Tibial artery (tissue), 4 donors: ENCODE measurements around the gene SLC29A3.
"Not testable (repeated sequence)": the region's sequence is repeated elsewhere in the genome, so short reads cannot be mapped to it uniquely, and the experiment has no call there.

Source experiments
- DNase-seq, 2 donors: peaks; one replicate each; pipeline ENCODE4 v3.0.0-alpha.2; 2019
- H3K27ac ChIP-seq, 2 donors: fragments of 200-600 bp; sonication (generic) in 1 of 2; 1 replicate in 1 of 2; 2 replicates in 1 of 2; pipeline ENCODE4 v1.5.1; 2018 to 2019; ENCODE audit warnings: mild to moderate bottlenecking in 1 of 2
- H3K27me3 ChIP-seq, 2 donors: fragments of 200-600 bp; sonication (generic) in 1 of 2; one replicate each; pipeline versions ENCODE4 v1.5.1 to v1.6.0; 2016 to 2019
- H3K36me3 ChIP-seq, 3 donors: fragments of 200-600 bp; sonication (generic) in 2 of 3; one replicate each; pipeline ENCODE4 v1.5.1; 2016 to 2019; ENCODE audit warnings: mild to moderate bottlenecking in 2 of 3
- H3K4me1 ChIP-seq, 4 donors: fragments of 200-600 bp; sonication (generic) in 2 of 4; 1 replicate in 3 of 4; 2 replicates in 1 of 4; pipeline ENCODE4 v1.5.1; 2016 to 2019
- H3K4me3 ChIP-seq, 2 donors: fragments of 200-600 bp; sonication (generic) in 1 of 2; 1 replicate in 1 of 2; 2 replicates in 1 of 2; pipeline ENCODE4 v1.5.1; 2018 to 2019; ENCODE audit warnings: mild to moderate bottlenecking in 2 of 2
- H3K9me3 ChIP-seq, 3 donors: fragments of 200-600 bp; sonication (generic) in 1 of 3; one replicate each; pipeline ENCODE4 v1.5.1; 2016 to 2019
- intact Hi-C: fragments of 100-400 bp; cut with DNase I; formaldehyde crosslinking; loops from one replicate; pipeline ENCODE4 v1.15.0; 2023; ENCODE audit warnings: low total_unique reads
- TF ChIP-seq, protein P1 (sequence below), 2 experiments: fragments of 200-600 bp in 1 of 2; fragments of 450-650 bp in 1 of 2; IDR thresholded peaks; one replicate each; pipeline ENCODE4 v1.5.1; 2017 to 2019; ENCODE audit warnings: antibody characterized with exemption in 2 of 2, mild to moderate bottlenecking in 1 of 2, moderate library complexity in 1 of 2

The SLC29A3 gene

DNA sequence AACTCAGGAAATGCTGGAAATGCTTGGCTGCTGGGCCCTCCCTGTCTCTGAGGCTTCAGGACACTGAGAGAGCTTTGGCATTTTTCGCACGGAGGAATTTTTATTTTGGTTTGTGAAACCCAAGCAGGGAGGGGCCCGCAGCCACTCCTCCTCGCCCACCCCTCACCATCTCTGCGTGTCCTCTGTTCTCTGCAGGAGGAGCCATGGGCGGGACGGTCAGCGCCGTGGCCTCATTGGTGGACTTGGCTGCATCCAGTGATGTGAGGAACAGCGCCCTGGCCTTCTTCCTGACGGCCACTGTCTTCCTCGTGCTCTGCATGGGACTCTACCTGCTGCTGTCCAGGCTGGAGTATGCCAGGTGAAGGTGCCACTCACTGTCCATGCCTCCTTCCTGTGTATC, 36.8 kb downstream of the SLC29A3 start:
- DNase-seq, result no peak
- Histone ChIP-seq H3K36me3 (peaks cover 0 to 79% (median 0%) of the 10 kb centered on the region in 3 donors), H3K4me1 (peaks cover 0 to 6% (median 0%) of the 10 kb centered on the region in 4 donors), H3K27me3 (no peaks in the 10 kb centered on the region), H3K4me3 (no peak overlapping the region), H3K9me3 (no peaks in the 10 kb centered on the region), H3K27ac (no peak overlapping the region)
- TF ChIP-seq, protein P1, sequence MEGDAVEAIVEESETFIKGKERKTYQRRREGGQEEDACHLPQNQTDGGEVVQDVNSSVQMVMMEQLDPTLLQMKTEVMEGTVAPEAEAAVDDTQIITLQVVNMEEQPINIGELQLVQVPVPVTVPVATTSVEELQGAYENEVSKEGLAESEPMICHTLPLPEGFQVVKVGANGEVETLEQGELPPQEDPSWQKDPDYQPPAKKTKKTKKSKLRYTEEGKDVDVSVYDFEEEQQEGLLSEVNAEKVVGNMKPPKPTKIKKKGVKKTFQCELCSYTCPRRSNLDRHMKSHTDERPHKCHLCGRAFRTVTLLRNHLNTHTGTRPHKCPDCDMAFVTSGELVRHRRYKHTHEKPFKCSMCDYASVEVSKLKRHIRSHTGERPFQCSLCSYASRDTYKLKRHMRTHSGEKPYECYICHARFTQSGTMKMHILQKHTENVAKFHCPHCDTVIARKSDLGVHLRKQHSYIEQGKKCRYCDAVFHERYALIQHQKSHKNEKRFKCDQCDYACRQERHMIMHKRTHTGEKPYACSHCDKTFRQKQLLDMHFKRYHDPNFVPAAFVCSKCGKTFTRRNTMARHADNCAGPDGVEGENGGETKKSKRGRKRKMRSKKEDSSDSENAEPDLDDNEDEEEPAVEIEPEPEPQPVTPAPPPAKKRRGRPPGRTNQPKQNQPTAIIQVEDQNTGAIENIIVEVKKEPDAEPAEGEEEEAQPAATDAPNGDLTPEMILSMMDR (IDR thresholded peaks at IDR 0.05), result no peak
- intact Hi-C loops, result no loop called here

- no peaks in the 10 kb centered on the region for H3K9me3 ChIP-seq
- H3K4me3 ChIP-seq, result no peak overlapping the region
- intact Hi-C loops, result no loop called here
- no peaks in the 10 kb centered on the region for H3K4me1 ChIP-seq
- no peak overlapping the region for H3K27ac ChIP-seq
- no peaks in the 10 kb centered on the region for H3K27me3 ChIP-seq
- no peak for DNase-seq
- H3K36me3 ChIP-seq, result peaks cover 0 to 85% (median 4%) of the 10 kb centered on the region in 3 donors
- TF ChIP-seq, protein P1 (IDR thresholded peaks at IDR 0.05), result no peak
Observed at GRCh38 chr10:71357792-71358265, 38.8 kb downstream of the SLC29A3 start.

GRCh38 chr10:71358277-71358676, 39.2 kb downstream of the SLC29A3 start:
- H3K27ac ChIP-seq, result no peak overlapping the region
- no peaks in the 10 kb centered on the region for H3K4me1 ChIP-seq
- H3K9me3 ChIP-seq, result no peaks in the 10 kb centered on the region
- intact Hi-C loops, result no loop called here
- DNase-seq, result no peak
- H3K36me3 ChIP-seq, result peaks cover 0 to 88% (median 7%) of the 10 kb centered on the region in 3 donors
- TF ChIP-seq, protein P1 (IDR thresholded peaks at IDR 0.05), result no peak
- no peak overlapping the region for H3K4me3 ChIP-seq
- no peaks in the 10 kb centered on the region for H3K27me3 ChIP-seq

DNA sequence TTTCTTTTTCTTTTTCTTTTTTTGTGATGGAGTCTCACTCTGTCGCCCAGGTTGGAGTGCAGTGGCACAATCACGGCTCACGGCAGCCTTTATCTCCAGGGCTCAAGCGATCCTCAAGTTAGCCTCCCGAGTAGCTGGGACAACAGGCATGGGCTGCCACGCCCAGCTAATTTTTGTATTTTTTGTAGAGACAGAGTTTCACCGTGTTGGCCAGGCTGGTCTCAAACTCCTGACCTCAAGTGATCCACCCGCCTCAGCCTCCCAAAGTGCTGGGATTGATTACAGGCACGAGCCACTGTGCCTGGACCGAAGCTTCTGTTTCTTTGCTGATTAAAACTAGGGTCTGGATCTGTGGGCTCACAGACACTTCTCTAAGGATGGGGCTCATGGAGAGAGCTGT, 39.8 kb downstream of the SLC29A3 start:
- H3K27me3 ChIP-seq, H3K4me1 ChIP-seq, H3K4me3 ChIP-seq, DNase-seq, intact Hi-C loops, H3K27ac ChIP-seq, H3K9me3 ChIP-seq: not testable (repeated sequence)
- H3K36me3 ChIP-seq, result peaks cover 0 to 89% (median 7%) of the 10 kb centered on the region in 3 donors

GRCh38 chr10:71359364-71360046, 40.4 kb downstream of the SLC29A3 start:
- Histone ChIP-seq H3K36me3 (peaks cover 0 to 83% (median 7%) of the 10 kb centered on the region in 3 donors), H3K9me3 (no peaks in the 10 kb centered on the region), H3K4me3 (no peak overlapping the region), H3K4me1 (no peaks in the 10 kb centered on the region), H3K27ac (no peak overlapping the region), H3K27me3 (no peaks in the 10 kb centered on the region)
- no peak for DNase-seq
- intact Hi-C loops, result no loop called here
- TF ChIP-seq, protein P1 (IDR thresholded peaks at IDR 0.05), result no peak

GRCh38 chr10:71360735-71361134, 41.7 kb downstream of the SLC29A3 start:
- DNase-seq, result no peak
- peaks cover 0 to 71% (median 7%) of the 10 kb centered on the region in 3 donors for H3K36me3 ChIP-seq
- H3K27ac ChIP-seq, result no peak overlapping the region
- intact Hi-C loops, result no loop called here
- no peak overlapping the region for H3K4me3 ChIP-seq
- no peaks in the 10 kb centered on the region for H3K4me1 ChIP-seq
- H3K9me3 ChIP-seq, result no peaks in the 10 kb centered on the region
- no peaks in the 10 kb centered on the region for H3K27me3 ChIP-seq
- TF ChIP-seq, protein P1 (IDR thresholded peaks at IDR 0.05), result no peak
